Stimulated activated CD8-positive, alpha-beta memory T cell treated with anti-CD3 and anti-CD28 coated beads, Interleukin-4, amount 100 ng/mL, for 24 hours (primary cell): Measurements from ENCODE around the gene NAV2.
A peak's percentile ranks its signal among the peaks of the same experiment; 100 is the strongest.

Experiments
- DNase-seq: peaks from one replicate; pipeline ENCODE4 v3.0.0-alpha.2; 2020; ENCODE audit warnings: low read depth

Gene NAV2, protein sequence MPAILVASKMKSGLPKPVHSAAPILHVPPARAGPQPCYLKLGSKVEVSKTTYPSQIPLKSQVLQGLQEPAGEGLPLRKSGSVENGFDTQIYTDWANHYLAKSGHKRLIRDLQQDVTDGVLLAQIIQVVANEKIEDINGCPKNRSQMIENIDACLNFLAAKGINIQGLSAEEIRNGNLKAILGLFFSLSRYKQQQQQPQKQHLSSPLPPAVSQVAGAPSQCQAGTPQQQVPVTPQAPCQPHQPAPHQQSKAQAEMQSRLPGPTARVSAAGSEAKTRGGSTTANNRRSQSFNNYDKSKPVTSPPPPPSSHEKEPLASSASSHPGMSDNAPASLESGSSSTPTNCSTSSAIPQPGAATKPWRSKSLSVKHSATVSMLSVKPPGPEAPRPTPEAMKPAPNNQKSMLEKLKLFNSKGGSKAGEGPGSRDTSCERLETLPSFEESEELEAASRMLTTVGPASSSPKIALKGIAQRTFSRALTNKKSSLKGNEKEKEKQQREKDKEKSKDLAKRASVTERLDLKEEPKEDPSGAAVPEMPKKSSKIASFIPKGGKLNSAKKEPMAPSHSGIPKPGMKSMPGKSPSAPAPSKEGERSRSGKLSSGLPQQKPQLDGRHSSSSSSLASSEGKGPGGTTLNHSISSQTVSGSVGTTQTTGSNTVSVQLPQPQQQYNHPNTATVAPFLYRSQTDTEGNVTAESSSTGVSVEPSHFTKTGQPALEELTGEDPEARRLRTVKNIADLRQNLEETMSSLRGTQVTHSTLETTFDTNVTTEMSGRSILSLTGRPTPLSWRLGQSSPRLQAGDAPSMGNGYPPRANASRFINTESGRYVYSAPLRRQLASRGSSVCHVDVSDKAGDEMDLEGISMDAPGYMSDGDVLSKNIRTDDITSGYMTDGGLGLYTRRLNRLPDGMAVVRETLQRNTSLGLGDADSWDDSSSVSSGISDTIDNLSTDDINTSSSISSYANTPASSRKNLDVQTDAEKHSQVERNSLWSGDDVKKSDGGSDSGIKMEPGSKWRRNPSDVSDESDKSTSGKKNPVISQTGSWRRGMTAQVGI (N-terminal part only)

DNA sequence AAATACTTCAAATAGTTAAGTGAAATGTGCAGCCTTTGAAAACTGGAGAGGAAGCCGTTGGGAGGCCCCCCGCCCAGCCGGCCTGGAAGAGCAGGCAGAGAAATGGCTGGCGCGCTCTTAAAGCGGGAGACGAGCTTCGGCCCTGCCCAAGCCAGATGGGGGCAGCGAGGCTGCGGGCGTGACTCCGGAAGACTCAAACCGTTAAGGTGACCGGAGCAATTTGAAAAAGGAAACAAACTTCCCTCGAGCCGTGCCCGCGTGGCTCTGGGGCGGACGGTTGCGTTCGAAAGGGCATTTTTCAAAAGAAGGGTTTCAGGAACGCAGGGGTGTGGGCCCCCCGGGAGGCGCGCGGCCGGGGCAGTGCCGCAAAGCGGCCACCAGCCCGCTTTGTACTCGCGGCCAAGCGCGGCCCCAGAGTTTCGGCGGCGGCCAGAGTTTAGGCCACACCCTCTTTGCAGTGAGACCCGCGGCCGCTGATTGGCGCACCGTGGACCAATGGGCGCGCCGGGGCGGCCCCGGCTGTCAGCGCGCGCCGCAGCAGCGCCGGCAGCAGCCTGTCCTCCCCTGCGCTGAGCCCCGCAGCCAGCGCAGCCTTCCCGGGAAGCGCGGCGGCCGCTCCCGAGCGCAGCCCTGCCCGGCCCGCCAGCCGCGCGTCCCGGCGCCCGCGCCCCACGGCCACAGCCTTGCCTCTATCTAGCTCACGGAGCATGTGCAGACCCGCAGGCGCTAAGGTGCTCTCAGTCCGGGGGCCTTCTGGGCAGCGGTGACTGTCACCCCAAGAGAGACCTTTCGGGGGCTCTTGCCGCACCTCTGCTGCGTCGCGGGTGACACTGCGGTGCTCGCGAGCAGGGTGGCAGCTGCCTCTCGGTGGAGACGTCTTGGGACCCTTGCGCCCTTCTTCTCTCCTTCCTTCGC is at the start of gene NAV2:
Gene NAV2, plus strand, starts transcription at position 557 of the 915 bp plus-strand sequence. CDS start 859 bp downstream, outside the sequence.
- DNase-seq: peak; percentile 63

DNA sequence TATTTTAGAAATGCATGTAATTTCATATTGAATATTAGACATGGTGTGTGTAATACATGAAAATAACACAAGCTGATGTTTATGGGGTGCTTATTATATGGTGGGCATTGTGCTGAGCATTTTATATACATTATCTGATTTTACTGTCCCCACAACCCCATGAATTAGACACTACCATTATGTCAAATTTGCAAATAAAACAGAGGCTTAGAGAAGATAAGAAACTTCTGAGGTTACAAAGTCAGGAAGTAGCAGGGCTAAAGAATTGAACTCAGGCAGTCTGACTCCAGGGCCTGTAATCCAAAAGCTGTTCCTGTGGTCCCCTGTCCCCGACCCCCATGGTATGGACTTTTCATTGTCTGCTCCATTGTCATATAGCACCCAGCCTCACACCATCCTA is 49.4 kb upstream of the NAV2 start:
- no peak for DNase-seq

DNA sequence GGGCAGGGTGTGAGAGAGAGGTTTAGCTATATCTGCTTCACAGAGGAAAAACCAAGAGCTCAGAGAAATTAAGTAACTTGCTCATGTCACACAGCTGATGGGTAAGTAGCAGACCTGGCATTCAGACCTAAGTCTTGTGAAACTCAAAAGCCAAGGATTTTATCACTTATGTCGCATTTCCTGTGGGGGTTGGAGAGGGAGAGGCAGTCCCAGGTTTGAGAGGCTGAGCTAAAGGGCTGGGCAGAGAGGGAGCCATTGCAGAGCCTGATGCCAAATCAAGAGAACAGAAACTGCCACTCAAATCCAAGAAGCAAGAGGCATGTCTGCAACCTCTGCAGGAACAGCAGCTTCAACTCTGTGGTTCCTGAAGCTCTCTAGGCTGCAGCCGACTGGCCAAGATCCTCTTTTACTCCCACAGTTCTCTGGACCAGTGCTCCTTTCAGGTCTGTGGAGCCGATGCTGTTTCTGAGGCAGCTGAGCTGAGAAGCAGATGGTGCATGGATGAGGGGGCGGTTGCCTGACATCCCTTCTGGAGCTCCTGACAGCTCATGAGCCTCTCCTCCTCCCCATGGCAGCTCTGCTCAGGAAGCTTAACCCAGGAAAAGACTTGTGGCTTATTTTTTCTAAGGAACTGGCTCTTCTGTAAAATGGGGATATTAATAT is 47.6 kb upstream of the NAV2 start:
- no peak for DNase-seq

DNA sequence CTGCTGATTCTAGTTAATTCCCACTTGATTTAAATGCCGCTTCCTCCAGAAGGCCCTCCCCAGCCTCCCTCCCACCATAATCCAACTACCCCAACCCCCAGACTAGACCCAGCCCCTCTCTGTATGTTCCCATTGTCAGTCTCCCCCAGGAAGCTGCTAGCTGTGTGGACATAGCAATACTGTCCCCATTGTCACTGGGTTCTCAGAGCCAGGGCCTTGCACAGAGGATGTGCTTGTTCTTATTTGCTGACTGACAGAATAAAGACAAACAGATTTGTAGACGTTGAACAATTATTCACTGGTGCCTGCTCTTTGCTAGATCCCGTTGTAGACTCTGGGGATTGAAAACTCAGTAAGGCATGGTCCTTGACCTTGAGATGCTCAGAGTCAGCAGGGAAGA is 45.7 kb upstream of the NAV2 start:
- no peak for DNase-seq

DNA sequence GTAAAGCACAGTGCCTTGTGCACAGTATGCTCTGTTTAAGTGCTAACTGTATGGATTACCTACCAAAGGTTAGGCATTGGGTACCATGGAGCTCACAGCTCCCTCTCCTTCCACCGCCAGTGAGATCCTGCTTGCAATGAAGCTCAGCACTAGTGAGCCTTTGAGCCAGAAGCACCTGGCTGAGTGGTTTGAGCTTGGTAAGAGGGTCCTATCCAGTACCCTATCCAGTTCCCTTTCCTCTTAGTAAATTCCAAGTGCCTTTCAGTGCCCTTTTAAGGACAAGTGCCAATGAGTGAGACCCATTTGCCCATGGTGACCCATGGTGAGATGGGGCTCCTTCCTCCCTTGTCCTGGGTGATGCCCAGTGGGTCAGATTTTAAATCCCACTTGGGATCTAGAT is 43.1 kb upstream of the NAV2 start:
- DNase-seq: no peak

DNA sequence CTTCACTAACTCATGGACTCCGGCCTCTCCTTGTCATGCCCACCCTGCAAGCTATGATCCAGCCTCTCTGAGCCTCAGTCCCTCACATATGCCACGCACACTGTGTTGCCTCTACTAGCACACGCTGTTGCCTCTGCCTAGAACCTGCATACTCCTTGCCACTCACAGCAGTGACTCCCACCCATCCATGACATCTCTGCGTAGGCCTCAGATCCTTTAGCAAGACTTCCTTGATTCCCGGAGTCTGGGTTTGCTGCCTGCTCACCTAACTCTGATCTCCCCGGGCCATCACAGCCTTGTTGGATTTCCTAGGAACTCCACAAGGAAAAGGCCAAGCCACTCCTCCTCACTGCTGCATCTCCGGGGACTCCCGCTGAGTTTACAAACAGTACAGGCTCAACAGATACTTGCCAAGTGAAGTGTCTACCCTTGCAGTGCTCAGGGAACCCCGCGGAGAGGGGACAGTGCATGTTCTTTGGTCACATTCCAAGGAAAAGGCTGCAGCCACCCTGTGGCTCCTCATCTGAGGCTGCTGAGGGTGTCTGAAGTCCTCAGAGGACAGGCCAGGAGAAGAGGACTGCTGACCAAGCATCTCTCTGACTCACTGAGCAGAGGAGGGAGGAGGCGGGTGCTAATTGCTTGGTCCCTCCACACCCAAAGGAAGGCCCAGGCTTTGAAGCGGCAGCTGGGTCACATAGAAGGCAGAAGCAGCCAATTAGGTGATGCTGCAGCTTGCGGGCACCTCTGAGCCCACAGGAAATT is 42.4 kb upstream of the NAV2 start:
- DNase-seq: no peak

DNA sequence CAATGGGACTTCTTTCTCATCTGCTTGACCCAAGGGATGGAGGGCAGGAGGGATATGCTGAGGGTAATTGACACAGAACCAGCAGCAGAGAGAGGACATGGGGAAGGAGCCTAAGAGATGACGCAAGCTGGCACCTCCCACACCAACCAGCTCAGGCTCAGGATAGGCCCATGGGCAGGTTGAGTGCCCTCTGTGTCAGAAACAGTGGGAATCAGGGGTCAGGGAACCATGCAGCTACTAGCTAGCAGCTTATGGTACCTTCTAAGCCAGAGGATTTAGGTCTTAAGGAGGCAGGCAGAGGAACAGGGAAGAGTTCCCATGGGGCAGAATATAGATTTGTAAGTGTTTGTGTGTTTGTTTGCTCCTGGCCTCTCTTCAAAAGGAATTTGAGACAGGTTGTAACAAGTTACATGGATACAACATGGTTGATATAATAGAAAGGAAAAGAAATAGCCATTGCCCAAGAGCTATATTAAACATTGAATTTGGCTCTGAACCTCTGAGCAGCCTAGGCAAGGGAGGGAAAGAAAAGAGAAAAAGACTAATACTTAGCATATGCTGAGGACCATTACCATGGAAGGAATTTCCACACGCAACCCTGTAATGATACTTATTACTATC is 39.9 kb upstream of the NAV2 start:
- DNase-seq: no peak

DNA sequence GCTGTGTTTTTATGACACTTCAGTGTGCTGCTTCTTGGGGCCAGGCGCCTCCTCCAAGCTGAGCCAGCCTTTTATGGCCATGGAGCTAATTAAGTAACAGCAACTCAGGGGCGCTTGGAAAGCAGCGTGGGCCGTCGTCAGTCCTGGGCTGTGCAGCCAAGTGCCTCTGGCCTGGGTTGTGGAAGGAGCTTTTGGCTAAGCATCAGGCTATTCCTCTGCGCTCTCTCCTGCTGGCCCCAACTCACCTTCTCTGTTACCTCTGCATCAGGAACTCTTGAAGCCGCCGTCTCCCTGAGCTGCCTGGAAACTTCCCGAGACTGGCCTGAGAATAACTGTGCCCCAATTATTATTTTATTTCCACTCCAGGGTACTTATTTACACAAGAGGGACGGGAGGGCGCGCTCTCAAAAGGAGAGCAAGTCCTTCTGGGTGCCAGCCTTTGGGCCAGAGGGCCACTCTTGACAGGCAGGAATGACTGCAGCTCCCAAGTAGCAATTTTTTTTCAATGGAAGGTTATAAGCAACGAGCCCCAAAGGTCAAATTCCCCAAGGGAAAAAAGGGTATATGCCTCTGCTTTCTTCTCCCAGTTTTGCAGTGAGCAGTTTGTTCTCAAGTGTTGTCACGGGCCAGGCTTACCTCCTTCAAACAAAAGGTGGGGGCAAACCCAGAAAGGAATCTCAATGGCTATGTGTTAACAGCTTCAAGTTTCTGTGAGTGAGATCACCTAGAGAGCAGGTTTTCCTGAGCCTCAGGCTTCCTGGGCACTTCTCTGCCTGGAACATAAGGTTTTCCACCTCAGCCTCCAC is 38.5 kb upstream of the NAV2 start:
- DNase-seq: no peak

DNA sequence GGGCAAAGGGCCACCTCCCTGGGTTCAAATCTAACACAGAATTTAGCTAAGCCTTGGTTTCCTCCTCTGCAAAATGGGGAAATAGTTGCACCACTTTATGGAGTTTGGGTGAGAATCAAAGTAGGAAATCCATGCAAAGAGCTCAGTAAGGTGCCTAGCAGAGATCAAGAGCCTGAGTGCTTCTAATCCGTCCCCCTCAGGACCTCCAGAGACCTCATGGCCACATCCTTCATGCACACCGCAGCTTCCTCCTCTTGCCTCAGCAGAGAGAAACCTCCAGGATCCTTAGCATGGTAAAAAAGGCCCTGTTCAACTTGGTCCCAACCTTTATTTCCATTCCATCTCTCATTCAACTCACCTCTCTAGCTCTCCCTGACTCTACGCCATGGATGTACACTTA is 37.8 kb upstream of the NAV2 start:
- DNase-seq: no peak

DNA sequence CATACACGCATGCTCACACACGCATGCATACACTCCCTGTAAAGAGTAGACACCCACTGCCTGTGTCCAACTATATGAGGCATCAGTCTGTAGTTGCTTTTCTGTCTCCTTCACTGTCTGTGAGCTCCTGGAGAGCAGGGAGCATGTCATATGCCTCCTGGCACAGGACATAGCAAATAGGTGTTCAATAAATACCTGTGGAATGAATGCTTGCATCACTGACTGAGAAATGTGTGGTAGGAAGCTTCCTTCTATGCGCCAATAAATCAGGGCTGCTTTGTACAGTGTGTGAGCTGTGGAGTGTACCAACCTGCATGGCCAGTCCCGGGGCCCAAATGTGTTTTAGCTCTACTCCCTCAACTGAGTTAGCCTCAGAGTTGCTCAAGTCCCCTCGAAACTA is 37.2 kb upstream of the NAV2 start:
- no peak for DNase-seq

DNA sequence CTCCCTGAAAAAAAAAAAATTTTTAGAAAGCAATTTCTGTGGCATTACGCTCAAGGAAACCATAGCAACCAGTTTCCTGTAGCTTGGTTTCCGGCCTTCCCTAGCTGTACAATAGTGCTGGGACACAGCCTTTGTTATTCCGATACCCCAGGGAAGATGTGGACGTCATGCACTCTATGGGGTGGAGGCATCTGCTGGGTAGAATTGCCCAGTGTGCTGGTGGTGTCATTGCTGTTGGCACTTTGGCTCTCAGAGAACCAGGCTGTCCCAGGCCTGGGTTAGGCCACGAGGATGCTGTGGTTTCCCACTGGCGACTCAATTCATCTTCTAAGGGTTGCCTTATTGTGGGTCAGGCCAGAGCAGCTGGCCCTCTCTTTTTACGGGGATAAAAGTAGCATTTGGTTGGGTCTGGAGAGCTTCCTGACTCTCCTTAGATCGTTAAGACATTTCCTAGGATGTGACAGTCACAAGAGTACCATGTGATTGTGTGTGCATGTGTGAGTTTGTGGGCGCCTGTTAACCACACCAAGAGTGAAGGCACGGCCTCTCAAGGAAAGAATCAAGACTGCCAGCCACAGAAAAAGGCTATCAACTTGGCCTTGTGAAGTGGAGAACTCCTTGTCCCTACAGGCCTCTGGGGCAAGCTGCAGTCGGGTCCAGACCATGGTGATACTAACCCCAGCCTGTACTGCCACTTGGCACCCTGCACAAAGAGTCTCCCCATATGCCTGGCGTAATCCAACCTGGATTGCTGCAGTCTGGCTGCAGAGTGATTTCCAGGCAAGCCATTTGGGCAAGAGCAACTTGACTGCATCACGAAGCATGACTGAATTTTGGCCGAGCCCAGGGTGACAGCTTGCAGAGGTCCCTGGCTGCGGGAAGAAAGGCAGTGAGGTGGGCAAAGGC is 35.9 kb upstream of the NAV2 start:
- no peak for DNase-seq

DNA sequence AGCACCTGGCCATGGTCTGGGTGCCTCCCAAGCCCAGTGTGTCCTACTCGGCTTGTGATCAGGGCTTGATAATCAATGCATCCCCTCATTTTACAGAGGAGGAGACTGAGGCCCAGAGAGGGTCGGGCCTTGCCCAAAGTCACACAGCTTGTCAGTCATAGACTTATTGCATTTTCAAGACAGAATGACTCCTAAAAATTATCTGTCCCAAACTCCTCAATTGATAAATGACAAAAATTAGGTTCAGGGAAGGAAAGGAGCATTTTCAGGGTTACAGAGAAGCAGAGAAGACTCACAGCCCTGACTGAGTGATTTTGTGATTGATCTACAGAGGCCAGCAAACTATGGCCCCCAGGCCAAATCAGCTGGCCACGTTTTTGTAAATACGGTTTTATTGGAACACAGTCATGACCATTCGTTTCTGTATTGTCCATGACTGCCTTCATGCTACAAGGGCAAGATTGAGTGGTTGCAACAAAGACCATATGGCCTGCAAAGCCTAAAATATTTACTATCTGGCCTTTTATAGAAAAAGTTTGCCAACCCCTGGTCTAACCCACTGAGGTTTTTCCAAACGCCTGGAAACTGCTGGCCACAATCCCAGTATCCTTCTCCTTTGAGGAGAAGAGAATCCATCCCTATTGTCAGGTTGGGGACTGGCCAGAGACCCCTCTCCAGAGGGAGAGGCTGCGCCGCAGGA is 35.1 kb upstream of the NAV2 start:
- no peak for DNase-seq

DNA sequence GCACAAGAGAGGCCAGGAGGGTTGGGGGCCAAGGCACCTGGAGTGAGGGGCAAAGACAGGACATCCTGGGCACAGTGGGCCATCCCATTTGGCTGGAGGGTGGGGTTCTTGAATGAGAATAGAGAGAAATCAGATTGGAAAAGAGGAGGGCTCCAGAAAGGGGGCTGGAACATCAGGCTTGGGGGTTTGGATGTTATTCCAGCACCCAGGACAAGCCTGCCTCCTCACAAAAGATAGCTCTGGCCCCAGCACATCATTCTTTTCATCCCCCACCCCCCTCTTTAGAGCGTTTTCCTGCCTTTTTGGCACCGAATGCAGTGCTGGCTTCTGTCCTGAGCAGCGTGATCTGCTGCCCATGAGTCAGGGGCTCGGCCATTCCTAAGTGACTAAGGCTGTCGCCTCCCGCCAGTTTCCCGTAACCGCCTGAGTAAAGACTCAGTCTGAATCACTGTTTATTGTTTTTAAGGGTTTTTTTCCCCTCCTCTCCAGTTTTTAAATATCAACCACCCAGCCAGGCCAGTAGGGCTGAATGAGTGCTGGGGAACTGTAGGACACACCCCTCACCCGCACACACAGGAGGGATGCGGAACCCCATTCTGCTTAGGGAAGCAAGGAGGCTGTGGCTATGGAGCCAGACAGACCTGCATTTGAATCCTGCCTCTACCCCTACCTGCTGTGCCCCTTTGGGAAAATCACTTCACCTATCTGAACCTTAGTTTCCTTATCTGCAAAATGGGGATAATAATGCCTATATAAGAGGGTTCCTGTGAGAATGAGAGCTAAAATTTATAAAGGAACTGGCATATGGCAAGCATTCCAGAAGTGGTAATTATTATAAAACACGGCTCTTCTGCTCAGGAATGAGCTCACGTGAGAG is 32.4 kb upstream of the NAV2 start:
- DNase-seq: no peak

DNA sequence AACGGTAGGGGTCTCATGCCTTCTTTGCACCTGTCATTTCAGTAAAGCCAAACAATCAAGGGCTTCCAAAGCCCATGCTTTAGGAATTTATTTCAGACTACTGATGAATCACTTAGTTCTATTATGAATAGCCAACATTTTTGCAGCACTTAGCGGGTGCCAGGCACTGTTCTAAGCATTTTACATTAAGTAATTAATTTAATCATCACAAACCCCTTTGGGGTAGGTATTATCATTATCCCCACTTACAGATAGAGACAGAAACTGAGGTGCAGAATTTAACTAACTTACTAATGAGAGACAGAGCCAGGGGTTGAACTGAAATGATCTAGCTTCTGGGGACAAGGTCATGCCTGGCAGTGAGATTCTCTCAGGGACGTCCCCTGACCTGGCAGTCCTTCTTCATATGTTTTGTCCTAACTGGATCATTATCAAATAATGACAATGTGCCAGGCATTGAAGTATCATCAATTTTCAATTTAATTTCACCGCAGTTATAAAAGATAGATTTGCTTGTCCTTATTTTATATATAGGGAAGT is 31.7 kb upstream of the NAV2 start:
- no peak for DNase-seq

DNA sequence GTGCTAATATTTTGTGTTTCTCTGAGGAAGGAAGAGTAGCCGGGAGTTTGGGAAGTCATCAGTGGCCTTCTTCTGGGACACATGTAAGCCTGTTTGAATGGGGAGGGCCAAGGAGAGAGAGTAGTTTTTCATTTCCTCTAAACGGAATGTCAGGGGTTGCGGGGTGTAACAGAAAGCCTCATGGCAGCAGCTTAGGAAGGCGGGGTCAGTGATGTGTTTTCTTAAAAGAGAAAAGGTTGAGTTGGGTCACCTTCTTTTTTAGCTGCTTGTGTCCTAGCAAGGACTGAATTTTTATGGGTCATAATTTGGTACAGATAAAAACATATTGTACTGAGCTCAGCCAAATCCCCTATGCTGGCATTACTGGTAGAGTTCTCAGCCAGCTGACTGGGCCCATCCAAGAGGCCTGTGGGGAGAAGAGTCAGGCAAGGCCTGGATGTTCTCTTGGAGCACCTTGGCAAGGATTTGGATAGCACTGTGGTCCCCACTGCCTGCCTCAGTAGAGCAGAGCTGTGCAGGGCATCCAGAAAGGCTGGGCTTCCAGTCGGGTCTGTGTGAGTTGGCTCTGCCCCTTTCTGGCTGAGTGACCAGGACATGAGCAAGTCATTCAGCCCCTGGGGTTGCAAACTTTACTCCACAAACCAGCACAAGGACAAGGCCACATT is 29.4 kb upstream of the NAV2 start:
- no peak for DNase-seq
